ENCODE results near the gene DDX27.

The DDX27 gene

GRCh38 chr20:49203746-49204145 lies 15.5 kb upstream of the DDX27 start:
- DNase-seq, result no peak

- peak; percentile 40 for DNase-seq
These were observed 12.1 kb upstream of the DDX27 start for GRCh38 chr20:49207076-49207475.

GRCh38 chr20:49210101-49210756 lies 9.0 kb upstream of the DDX27 start:
- DNase-seq, result no peak

GRCh38 chr20:49210757-49211110 lies 8.5 kb upstream of the DDX27 start:
- DNase-seq, result no peak

GRCh38 chr20:49214571-49214970 lies 4.6 kb upstream of the DDX27 start:
- no peak for DNase-seq

- no peak for DNase-seq
These were observed 4.0 kb upstream of the DDX27 start for GRCh38 chr20:49215232-49215631.

- DNase-seq, result peak; percentile 91
These were observed 2.1 kb upstream of the DDX27 start for GRCh38 chr20:49216991-49217578.

- DNase-seq, result peak; percentile 11
These were observed 501 bp upstream of the DDX27 start for GRCh38 chr20:49218739-49219090.

GRCh38 chr20:49219924-49220831 lies 962 bp downstream of the DDX27 start:
- no peak for DNase-seq

GRCh38 chr20:49225896-49226295 lies 6.7 kb downstream of the DDX27 start:
- DNase-seq, result no peak

GRCh38 chr20:49228676-49229075 lies 9.5 kb downstream of the DDX27 start:
- DNase-seq, result no peak

GRCh38 chr20:49229381-49229780 lies 10.2 kb downstream of the DDX27 start:
- no peak for DNase-seq

- no peak for DNase-seq
These were observed 10.8 kb downstream of the DDX27 start for GRCh38 chr20:49230021-49230420.

- no peak for DNase-seq
These were observed 11.4 kb downstream of the DDX27 start for GRCh38 chr20:49230561-49231133.

- DNase-seq, result no peak
These were observed 12.3 kb downstream of the DDX27 start for GRCh38 chr20:49231471-49231870.

- DNase-seq, result no peak
These were observed 14.0 kb downstream of the DDX27 start for GRCh38 chr20:49233226-49233625.

- DNase-seq, result no peak
These were observed 15.6 kb downstream of the DDX27 start for GRCh38 chr20:49234831-49235230.

GRCh38 chr20:49236301-49236700 lies 17.1 kb downstream of the DDX27 start:
- DNase-seq, result no peak

GRCh38 chr20:49237531-49237930 lies 18.3 kb downstream of the DDX27 start:
- no peak for DNase-seq

- DNase-seq, result peak; percentile 53
These were observed 26.9 kb downstream of the DDX27 start for GRCh38 chr20:49245921-49246740.

- DNase-seq, result no peak
These were observed 28.0 kb downstream of the DDX27 start for GRCh38 chr20:49247169-49247723.

GRCh38 chr20:49247792-49248191 lies 28.6 kb downstream of the DDX27 start:
- no peak for DNase-seq

- DNase-seq, result no peak
These were observed 29.1 kb downstream of the DDX27 start for GRCh38 chr20:49248301-49248700.
